Stimulated activated CD8-positive, alpha-beta memory T cell treated with anti-CD3 and anti-CD28 coated beads, Interleukin-4, amount 100 ng/mL, for 24 hours (primary cell): ENCODE measurements around the gene SMARCAL1.
"Not testable (repeated sequence)": the region's sequence is repeated elsewhere in the genome, so short reads cannot be mapped to it uniquely, and the experiment has no call there.

Experiments
- DNase-seq: peaks from one replicate; pipeline ENCODE4 v3.0.0-alpha.2; 2020; ENCODE audit warnings: low read depth

The SMARCAL1 gene

DNA sequence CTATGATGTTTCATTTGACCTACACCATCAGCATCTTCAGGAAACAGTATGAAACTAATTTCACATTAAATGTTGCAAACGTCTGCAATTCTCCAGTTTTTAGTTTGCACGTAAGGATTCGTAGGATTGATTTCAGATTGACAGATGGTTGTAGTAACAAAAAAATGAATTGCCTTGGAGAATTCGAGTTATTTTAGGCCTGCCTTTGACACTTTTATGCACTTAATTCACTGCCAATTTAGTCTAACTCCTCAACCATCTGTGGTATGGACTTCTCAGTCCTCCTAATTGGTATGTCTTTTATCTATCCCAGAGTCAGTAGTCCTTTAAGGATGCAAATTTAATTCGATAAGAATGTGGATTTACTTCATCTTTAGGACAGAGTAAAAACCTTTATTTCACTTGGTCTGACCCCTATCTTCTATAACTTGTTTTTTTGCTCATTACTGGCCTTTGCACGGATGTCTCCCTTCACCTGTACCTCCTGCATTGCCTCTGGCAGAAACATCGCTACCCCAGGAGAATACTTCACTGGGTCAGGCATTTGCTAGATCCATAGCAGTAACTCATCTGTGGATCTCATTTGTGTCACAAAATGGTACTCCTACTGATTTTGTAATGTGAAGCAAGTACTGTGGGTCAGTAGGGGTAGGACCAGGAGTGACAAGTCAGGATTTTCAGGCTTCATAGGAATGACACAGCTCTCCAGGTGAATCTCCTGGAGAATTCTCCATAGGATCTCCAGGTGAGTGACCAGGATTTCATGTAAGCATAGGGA lies 90.3 kb downstream of the SMARCAL1 start:
- no peak for DNase-seq

DNA sequence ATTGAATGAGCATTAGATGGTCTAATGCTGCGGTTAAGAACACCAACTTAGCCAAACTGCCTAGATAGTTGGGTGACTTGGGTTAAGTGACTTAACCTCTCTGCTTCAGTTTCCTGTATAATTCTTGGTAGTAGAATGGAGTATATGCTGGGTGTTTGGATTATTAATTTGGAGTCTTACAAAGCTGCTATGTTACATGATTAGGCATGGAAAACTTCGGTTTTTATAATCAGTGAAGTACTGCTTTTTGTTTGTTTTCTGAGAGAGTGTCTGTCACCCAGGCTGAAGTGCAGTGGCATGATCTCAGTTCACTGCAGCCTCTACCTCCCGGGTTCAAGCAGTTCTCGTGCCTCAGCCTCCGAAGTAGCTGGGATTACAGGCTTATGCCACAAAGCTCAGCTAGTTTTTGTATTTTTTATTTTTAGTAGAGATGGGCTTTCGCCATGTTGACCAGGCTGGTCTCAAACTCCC lies 90.9 kb downstream of the SMARCAL1 start:
- DNase-seq: no peak

DNA sequence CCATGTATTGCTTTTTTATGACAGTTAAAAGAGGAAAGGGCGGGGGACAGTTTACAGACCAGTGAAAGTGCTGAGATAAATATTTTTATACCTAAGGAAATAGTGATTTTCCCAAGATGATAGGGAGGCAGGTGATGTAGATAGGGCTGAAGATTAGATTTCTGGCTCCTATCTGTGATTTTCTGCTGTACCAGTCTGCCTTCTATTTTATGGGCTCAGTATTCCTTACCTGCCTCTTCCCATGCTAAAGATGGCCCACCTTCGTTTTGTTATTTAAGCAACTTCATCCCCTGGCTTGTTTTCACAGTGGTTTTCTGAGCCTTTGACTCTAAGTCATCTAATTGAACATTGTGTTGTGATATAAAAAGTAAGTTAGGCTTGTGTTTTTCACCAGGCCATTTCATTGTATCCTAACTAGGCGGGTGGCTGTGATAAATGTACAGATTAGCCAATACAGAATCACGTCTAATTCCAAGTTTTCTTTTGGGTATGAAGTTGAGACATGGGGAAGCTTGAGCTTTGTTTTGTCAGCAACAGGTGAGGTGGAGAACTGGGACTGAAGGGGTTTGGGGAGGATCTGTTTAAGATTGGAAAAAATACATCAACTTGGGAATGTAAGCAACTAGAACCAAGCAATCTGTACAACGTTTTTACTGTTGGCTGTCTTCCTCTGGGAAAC lies 91.6 kb downstream of the SMARCAL1 start:
- DNase-seq: no peak

DNA sequence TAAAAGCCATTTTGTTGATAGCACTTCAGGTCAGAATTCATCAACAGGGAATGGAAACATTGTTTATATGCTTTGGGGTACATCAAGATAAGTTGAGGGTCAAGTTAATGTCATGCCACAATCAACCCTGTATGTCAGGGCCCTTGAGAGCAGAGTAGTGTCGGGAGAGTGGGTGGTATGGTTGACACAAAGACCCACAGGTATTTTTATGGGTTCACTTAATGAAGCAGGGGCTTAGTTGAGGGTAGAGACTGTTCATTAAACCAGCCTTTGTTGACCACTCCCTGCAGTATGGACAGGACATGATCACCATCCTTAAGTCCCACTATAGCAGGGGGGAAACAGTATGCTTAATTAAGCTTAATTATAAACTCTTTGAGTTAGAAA lies 92.1 kb downstream of the SMARCAL1 start:
- DNase-seq: no peak

DNA sequence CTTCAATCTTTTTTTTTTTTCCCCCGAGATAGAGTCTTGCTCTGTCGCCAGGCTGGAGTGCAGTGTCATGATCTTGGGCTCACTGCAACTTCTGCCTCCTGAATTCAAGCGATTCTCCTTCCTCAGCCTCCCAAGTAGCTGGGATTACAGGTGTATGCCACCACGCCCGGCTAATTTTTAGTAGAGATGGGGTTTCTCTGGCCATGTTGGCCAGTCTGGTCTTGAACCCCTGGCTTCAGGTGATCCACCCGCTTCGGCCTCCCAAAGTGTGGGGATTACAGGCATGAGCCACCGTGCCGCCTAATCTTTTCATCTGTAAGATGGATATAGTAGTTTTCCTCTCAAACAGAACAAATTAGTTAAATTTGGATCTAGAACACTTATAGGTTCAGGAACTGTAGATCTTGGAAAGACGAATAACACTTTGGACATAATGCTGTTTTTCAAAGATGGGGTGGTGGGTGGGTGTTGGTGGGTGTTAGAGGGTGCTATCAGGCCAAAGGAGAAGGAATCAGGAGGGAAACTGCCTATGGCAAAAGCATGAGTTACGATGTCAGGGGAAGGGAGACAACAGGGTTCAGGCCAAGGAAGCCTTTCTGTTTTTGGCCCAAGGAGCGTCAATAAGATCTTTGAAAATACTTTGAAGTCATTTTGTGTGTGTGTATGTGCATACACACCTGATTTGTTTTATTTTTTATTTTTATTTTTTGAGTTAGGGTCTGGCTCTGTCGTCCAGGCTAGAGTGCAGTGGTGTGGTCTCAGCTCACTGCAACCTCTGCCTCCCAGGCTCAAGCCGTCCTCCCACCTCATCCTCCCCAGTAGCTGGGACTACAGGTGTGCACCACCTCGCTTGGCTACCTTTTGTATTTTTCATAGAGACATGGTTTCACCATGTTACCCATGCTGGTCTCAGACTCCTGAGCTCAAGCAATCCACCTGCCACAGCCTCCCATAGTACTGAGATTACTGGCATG lies 93.1 kb downstream of the SMARCAL1 start:
- DNase-seq: no peak

DNA sequence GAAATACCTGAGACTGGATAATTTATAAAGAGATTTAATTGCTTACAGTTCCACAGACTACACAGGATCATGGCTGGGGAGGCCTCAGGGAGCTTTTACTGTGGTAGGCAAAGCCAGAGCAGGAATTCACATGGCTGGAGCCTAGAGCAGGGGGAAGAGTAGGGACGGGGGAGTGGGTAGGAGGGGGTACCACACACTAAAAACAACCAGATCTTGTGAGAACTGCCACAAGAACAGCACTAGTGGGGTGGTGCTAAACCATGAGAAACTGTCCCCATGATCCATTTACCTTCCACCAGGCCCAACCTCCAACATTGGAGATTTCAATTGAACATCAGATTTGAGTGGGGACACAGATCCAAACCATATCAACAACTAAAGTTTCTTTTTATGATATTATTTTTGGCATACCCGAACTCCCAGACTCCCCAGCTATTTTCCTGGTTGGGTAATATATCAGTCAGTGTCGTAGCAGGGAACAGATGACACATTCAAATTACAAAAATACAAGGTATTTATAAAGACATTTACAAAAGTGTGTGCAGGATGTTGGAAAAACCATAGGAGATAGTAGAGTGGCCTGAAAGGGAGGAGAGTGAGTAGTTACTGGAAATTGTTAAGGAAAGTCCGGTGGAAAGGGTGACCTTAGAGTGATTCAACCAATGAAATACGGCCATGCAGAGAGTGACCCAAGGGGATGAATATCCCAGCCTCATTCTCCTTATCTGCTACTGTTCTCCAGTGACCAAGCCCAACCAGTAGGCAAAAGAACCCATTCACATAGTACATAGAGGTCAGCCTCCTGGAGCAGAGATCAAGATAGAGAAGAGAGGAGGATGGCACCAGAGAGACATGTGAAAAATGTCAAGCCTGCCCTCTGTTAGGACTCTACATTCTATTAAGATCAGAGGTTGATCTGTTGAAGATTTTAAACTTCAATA lies 95.2 kb downstream of the SMARCAL1 start:
- no peak for DNase-seq

DNA sequence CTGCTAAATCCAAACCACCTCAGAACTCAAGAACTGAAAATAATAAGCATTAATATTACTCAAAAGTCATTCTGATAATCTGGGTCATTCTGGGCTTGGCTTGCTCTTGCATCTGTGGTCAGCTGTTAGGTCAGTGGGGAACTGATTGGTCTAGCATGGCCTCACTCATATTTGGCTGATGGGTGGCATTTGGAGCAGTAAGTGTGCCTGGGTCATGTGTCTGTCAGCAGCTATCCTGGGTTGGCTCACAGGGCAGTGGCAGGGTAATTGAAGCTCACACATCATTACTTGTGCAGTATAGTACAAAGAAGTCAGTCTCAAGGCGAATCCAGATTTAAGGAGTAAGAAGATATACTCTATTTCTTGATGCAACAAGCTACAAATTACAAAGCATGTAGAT lies 95.9 kb downstream of the SMARCAL1 start:
- no peak for DNase-seq

DNA sequence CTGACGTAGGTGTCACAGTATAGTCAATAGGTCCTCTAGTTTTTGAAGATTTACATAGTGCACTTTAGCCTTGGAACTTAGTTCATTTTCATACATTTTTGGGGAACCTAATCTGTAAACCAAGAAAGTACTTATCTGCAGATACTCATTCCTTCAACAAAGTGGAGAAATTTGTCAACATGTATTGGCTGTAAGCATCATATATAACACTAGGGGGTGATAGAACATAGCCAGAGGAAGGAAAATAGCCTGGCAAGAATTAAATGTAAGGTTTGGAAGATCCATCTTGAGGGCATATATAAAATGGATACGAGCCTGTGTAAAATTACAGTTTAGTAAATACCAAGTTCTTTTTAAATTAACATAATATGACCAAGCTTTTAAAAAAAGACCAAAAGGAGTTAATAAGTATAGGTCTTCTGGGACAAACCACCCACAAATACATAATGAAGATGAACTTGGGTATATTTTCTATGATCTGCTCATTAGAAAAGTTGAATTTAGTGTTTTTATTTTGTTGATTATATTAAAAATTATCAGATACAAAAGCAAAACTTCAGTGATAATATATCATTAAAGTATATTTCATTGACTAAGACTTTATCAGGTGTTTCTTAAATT lies 104.6 kb downstream of the SMARCAL1 start:
- DNase-seq: no peak

DNA sequence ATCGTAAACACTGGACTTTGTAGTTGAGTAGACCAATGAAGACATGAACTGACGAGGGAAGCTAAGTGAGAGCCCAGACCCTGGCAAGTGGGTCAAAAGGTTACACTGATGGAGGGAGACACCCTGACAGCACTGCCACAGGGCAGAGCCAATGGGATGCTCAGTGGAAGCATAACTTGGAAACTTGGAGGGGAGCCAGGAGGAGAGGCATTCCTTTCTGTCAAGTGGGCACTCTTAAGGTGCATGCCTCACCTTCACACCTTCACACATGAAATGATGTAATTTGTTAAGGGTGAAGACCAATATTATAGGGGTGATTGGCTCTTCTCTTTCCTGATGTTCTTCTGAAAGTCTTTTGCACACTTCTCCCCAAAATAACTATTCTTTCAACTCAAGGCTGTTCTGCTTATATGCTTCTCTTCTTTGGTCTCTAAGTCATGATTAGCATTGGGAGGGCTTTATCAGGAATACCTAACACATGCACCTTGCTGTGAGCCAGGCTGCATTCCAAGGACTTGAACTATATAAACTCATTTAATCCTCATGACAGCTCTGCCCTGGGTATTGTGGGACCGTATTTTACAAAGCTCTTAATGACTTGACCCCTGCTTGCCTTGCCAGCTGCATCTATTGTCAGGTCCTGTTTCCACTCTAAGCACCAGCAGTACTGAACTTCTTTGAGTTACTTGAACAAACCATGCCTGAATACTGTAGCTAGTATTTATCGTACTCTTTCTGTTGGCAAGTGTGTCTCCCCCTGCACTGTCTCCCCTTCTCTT lies 105.4 kb downstream of the SMARCAL1 start:
- DNase-seq: no peak

DNA sequence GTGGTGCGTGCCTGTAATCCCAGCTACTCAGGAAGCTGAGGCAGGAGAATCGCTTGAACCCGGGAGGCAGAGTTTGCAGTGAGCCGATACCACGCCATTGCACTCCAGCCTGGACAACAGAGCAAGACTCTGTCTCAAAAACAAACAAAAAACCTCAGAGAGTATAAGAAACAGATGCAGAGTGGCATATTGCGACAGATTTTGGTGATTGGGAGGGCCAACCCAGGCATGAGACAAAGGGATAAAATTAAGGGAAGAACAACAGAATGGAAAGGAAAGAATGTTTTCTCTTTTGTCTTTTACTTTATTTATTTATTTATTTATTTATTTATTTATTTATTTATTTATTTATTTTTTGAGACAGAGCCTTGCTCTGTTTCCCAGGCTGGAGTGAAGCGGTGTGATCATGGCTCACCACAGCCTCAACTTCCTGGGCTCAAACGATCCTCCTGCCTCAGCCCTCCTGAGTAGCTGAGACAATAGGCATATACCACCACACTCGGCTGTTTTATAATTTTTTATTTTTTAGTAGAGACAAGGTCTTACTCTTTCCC lies 106.4 kb downstream of the SMARCAL1 start:
- DNase-seq: not testable (repeated sequence)

DNA sequence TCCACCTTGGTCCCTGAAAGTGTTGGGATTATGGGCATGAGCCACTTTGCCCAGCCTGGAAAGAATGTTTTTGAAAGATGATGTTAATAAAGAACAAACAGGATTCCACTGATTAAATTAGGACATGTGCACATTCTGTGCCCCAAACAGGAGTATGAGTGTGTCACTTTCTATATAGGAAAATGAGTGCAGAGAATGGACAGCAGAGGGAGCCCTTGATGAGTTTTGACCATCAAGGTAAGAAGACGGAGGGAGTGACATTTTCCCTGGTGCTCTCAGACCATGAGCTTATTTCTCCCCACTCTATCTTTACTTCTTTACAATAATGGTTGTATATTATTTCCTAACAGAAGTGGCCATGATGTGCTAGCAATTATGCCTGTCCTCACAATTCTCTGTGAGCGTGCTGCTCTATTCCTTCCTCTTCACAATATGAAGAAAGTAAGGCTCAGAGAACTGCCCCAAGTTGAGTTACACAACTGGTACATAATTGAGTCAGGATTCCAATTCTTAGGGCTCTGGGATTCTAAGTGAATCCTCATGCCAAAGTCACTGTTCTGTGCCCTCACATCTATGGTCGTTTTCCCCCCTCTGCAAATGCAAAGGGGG lies 107.0 kb downstream of the SMARCAL1 start:
- DNase-seq: no peak

DNA sequence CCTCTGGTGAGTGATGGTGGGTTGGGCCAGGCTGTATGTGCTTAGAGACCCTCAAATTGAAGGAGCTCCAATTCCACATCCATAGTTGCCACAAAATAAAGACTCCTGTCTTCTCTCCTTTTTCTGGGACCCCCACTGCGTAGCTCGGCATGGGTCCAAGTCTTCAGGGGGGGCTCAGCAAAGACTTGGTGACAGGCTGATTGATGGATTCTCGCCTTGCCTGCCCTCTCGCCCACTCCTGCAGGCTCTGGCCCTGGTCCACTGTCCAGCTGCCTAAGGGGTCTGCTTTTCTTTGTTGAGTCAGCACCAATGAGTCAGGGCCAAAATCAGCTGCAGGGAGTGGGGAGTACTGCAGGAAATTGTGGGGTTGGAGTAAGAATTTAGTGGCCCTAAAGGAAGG lies 107.8 kb downstream of the SMARCAL1 start:
- no peak for DNase-seq

DNA sequence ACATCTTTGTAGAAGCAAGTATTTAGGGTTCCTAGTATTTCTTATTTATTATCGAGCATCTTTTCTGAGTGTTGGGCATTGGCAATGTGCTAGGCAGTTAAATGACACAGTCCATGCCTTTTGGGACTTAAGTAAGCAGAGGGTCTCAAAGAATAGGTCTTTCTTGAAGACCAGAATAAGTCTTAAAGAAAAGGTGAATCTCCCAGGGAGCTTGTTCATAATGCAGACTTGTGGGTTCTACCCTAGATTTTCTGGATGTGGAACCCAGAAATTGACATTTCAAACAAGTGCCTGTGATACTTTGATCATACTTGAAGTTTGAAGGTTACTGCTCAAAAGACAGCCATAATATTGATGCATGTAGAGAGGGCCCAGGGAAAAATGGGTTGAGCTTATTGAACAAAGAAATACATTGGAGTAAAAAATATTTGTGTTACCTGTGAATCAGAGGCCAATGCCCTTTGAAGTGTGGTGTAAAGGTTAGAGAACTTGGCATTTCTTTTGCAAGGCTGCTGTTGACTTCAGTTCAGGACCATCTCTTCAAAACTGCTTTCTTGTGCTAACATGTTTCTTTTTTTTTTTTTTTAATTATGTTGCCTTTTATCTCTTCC lies 110.7 kb downstream of the SMARCAL1 start:
- DNase-seq: no peak

DNA sequence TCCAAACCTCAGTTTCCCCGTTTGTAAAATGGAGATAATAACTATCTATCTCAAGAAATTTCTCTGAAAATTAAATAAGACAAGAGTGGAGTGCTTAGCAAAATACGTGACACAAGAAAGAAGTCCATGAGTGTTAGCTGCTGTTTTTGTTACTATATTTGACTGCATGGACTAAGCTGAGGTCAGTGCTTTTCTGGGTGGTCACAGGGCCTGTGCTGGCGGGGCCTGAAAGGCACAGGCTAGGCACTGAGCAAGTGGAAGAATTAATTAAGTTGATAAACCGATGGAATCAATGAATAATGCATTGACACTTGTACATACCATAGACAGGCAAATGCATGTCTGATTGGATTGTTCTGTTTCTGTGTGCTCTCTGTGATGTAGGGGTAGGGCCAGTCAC lies 113.7 kb downstream of the SMARCAL1 start:
- DNase-seq: no peak

DNA sequence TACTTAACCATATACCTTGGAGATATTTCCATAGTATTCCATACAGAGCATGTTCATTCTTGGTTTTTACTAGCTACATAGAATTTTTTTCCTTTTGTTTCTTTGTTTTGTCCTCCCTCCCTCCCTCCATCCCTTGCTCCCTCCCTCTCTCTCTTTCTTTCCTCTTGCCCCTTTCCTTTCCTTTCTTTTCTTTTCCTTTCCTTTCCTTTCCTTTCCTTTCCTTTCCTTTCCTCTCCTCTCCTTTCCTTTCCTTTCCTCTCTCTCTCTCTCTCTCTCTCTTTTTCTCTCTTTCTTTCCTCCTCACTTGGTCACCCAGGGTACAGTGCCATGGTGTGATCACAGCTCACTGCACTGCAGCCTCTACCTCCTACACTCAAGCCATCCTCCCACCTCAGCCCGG lies 114.7 kb downstream of the SMARCAL1 start:
- no peak for DNase-seq

DNA sequence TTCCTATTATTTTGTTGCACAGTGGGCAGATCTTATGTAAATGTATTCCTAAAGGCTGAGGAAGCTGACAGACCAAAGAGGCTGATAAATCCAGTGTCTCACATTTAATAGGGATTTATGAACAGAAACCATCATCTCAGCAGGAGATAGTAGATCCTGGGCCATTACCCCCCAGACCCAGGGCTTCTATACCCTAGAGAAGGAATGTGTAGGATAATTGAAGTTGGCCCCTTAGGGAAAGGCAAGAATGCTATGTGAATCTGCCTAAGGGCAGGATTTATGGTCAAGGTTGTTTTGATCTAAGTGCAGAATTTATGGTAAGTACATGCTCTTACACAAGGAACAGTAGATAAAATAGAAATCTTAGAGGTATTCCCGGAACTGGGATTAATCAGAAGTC lies 115.3 kb downstream of the SMARCAL1 start:
- DNase-seq: no peak

DNA sequence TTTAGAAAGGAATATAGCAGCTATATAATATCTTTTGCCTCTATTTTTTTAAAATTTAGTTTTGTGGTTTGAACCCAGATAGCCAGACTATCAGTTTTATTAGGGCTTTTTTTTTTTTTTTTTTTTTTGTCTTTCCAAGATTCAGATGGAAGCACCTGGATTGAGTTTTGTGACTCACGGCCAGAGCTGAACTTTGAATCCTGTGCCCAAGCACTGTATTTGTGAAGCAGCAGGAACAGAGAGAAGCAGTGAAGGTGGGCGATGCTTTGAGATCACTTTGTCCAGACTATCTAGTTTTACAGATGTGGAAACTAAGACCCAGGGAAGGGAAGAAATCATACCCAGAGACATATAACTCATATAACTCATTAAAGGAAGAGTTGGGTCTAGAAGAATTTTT lies 120.3 kb downstream of the SMARCAL1 start:
- no peak for DNase-seq
